SK-N-SH treated with all-trans-retinoic acid at 6 μM for 48 hours (cell line): ENCODE measurements around the gene AGPS.
"Not testable (repeated sequence)": the region's sequence is repeated elsewhere in the genome, so short reads cannot be mapped to it uniquely, and the experiment has no call there.

ENCODE experiments used
- CSDC2 ChIP-seq: fragments of 250-450 bp; sonication (Bioruptor Pico); IDR thresholded peaks from 2 replicates; pipeline ENCODE4 v1.5.0; 2020; ENCODE audit warnings: mild to moderate bottlenecking, moderate library complexity
- ZFP3 ChIP-seq: fragments of 250-450 bp; sonication (Bioruptor Pico); IDR thresholded peaks from 2 replicates; pipeline ENCODE4 v1.5.0; 2020; ENCODE audit warnings: mild to moderate bottlenecking, moderate library complexity
- TF ChIP-seq, protein P1 (sequence below): fragments of 250-450 bp; sonication (Bioruptor Pico); IDR thresholded peaks from 2 replicates; pipeline ENCODE4 v1.8.0; 2021; ENCODE audit warnings: low read depth, mild to moderate bottlenecking, moderate library complexity, borderline replicate concordance

DNA sequence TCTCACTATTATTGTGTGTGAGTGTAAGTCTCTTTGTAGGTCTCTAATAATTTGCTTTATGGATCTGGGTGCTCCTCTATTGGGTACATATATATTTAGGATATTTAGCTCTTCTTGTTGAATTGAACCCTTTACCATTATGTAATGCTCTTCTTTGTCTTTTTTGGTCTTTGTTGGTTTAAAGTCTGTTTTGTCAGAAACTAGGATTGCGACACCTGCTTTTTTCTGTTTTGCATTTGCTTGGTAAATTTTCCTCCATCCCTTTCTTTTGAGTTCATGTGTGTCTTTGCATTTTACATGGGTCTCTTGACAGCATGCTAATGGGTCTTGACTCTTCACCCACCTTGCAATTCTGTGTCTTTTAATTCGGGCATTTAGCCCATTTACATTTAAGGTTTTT, 35.4 kb downstream of the AGPS start:
- TF ChIP-seq CSDC2, ZFP3 (CRISPR knock-in tag): not testable (repeated sequence)
- TF ChIP-seq, protein P1, sequence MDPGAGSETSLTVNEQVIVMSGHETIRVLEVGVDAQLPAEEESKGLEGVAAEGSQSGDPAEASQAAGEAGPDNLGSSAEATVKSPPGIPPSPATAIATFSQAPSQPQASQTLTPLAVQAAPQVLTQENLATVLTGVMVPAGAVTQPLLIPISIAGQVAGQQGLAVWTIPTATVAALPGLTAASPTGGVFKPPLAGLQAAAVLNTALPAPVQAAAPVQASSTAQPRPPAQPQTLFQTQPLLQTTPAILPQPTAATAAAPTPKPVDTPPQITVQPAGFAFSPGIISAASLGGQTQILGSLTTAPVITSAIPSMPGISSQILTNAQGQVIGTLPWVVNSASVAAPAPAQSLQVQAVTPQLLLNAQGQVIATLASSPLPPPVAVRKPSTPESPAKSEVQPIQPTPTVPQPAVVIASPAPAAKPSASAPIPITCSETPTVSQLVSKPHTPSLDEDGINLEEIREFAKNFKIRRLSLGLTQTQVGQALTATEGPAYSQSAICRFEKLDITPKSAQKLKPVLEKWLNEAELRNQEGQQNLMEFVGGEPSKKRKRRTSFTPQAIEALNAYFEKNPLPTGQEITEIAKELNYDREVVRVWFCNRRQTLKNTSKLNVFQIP (CRISPR knock-in tag) = not testable (repeated sequence)
